Neural progenitor cell (in vitro differentiated cells): ENCODE measurements around the gene CDCA3.

Experiments
- EZH2 ChIP-seq: fragments of 200-600 bp; sonication (generic); IDR thresholded peaks from 2 replicates; pipeline ENCODE4 v1.6.1; 2017; ENCODE audit warnings: antibody characterized with exemption, mild to moderate bottlenecking, moderate library complexity
- EZH2phosphoT487 ChIP-seq: fragments of 200-600 bp; sonication (generic); IDR thresholded peaks from 2 replicates; pipeline ENCODE4 v1.6.1; 2017; ENCODE audit warnings: antibody characterized with exemption
- TF ChIP-seq, protein P1 (sequence below): fragments of 200-600 bp; sonication (generic); IDR thresholded peaks from 2 replicates; pipeline ENCODE4 v1.5.1; 2017; ENCODE audit warnings: antibody characterized with exemption, mild to moderate bottlenecking

DNA sequence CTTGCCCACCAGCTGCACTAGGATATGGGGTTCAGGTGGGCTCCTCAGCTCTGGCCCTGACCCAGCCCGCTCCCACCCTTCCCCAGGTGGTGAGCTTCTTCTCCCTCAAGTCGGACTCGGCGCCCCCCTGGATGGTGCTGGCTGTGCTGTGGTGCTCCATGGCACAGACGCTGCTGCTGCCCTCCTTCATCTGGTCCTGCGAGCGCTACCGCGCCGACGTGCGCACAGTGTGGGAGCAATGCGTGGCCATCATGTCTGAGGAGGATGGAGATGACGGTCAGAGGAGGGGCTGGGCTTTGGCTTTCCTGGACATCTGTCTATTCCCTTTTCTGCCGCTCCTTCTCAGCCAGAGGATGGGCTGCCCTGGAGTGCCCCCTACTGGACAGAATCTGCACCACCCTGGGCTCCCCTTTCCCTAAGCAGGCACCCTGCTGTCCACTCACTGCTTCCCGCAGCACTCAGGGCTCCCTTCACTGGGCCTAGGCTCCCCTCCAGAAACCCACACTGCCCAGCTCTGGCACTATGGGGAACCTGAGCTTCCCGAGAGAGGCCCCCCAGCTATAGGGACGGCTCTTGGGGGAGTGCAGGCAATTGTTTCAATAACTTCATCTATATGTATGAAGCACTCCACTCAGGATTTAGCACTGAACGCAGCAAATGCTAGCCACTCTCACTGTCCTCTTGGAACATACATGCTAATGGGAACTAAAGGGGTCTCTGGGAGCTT lies 25.5 kb downstream of the CDCA3 start:
- TF ChIP-seq, protein P1, sequence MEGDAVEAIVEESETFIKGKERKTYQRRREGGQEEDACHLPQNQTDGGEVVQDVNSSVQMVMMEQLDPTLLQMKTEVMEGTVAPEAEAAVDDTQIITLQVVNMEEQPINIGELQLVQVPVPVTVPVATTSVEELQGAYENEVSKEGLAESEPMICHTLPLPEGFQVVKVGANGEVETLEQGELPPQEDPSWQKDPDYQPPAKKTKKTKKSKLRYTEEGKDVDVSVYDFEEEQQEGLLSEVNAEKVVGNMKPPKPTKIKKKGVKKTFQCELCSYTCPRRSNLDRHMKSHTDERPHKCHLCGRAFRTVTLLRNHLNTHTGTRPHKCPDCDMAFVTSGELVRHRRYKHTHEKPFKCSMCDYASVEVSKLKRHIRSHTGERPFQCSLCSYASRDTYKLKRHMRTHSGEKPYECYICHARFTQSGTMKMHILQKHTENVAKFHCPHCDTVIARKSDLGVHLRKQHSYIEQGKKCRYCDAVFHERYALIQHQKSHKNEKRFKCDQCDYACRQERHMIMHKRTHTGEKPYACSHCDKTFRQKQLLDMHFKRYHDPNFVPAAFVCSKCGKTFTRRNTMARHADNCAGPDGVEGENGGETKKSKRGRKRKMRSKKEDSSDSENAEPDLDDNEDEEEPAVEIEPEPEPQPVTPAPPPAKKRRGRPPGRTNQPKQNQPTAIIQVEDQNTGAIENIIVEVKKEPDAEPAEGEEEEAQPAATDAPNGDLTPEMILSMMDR = peak; percentile 88
- TF ChIP-seq EZH2 (no peak), EZH2phosphoT487 (no peak)
